Mucosa of descending colon (tissue), 3 donors: ENCODE data around the gene MSH6. TPM values are rescaled to one million over a fixed set of nuclear protein-coding genes. Genes with fewer than 3 reads are reported as not detected.

Source experiments
- ATAC-seq: fragments of 200-7000 bp; cut with Tn5 transposase; one replicate; pipeline ENCODE4 v1.9.1; 2020; ENCODE audit warnings: mild to moderate bottlenecking, moderate library complexity
- DNase-seq, 3 donors: peaks; one replicate each; pipeline ENCODE4 v3.0.0-alpha.2; 2020
- H3K36me3 ChIP-seq: fragments of 200-600 bp; one replicate; pipeline ENCODE4 v1.8.0; 2021; ENCODE audit warnings: low read depth, mild to moderate bottlenecking
- H3K4me1 ChIP-seq: fragments of 200-600 bp; one replicate; pipeline ENCODE4 v1.8.0; 2021; ENCODE audit warnings: low read depth, mild to moderate bottlenecking
- H3K4me3 ChIP-seq: fragments of 200-600 bp; one replicate; pipeline ENCODE4 v1.8.0; 2021; ENCODE audit warnings: mild to moderate bottlenecking
- H3K9me3 ChIP-seq: fragments of 200-600 bp; one replicate; pipeline ENCODE4 v1.8.0; 2021; ENCODE audit warnings: mild to moderate bottlenecking
- CTCF ChIP-seq: fragments of 200-600 bp; IDR thresholded peaks from one replicate; pipeline ENCODE4 v1.8.0; 2022; ENCODE audit warnings: antibody characterized with exemption, mild to moderate bottlenecking
- intact Hi-C, 2 donors: fragments of 100-400 bp; cut with DNase I in 1 of 2; cut with micrococcal nuclease in 1 of 2; formaldehyde crosslinking; loops; one replicate each; pipeline versions ENCODE4 v1.11.0 to v1.11.1; 2022; cut with DNase I, micrococcal nuclease
- total RNA-seq, 3 donors: library from RNA; stranded (reverse); fragmentation: NEBNext Ultra II Directional in 2 of 3; extraction: Animal tissue kit (Norgen Biotek cat#: 25700) in 2 of 3; gene quantifications; one replicate each; pipeline versions ENCODE4 v1.2.1 to v1.2.4, GENCODE V29; 2021 to 2023
- donor health status: DM: no; HTN: no; CAD: no; lungs with moderate emphysema.
- donor health status: DM: no; HTN: no; CAD: no.
- donor health status: DM: no; HTN: yes; CAD: no.

The MSH6 gene
- total RNA-seq, 3 donors from 2014 or later = 12.0 to 42.1 (median 21.8) TPM

GRCh38 chr2:47777277-47777937 is 5.5 kb upstream of the MSH6 start:
- Histone ChIP-seq H3K36me3 (no peaks in the 10 kb centered on the region), H3K9me3 (no peaks in the 10 kb centered on the region), H3K4me3 (no peak overlapping the region), H3K4me1 (peaks cover 6% of the 10 kb centered on the region)
- no peak for TF ChIP-seq CTCF
- DNase-seq (no peak), ATAC-seq (no peak)
- intact Hi-C loops = no loop called here

- no peak for DNase-seq
- no peaks in the 10 kb centered on the region for H3K9me3 ChIP-seq
- no peak overlapping the region for H3K4me3 ChIP-seq
- intact Hi-C loops = no loop called here
- peaks cover 6% of the 10 kb centered on the region for H3K4me1 ChIP-seq
- no peaks in the 10 kb centered on the region for H3K36me3 ChIP-seq
- TF ChIP-seq CTCF = no peak
- ATAC-seq = no peak
Measured at GRCh38 chr2:47778698-47779425, 4.1 kb upstream of the MSH6 start.

- Histone ChIP-seq H3K36me3 (no peaks in the 10 kb centered on the region), H3K4me1 (peaks cover 9% of the 10 kb centered on the region), H3K4me3 (no peak overlapping the region), H3K9me3 (no peaks in the 10 kb centered on the region)
- no peak for ATAC-seq
- intact Hi-C loops = no loop called here
- TF ChIP-seq CTCF = no peak
- no peak for DNase-seq
Measured at GRCh38 chr2:47779426-47779790, 3.5 kb upstream of the MSH6 start.

- no peak for DNase-seq
- Histone ChIP-seq H3K9me3 (no peaks in the 10 kb centered on the region), H3K36me3 (no peaks in the 10 kb centered on the region), H3K4me3 (peak overlapping the region; percentile 68), H3K4me1 (peaks cover 18% of the 10 kb centered on the region)
- intact Hi-C loops = no loop called here
- TF ChIP-seq CTCF = no peak
- peak; percentile 9 for ATAC-seq
Measured at GRCh38 chr2:47782381-47782670, 619 bp upstream of the MSH6 start.

- TF ChIP-seq CTCF = no peak
- intact Hi-C loops = no loop called here
- peak; percentile 73 to 81 (median 80) for DNase-seq
- Histone ChIP-seq H3K4me3 (peak overlapping the region; percentile 68), H3K36me3 (no peaks in the 10 kb centered on the region), H3K9me3 (no peaks in the 10 kb centered on the region), H3K4me1 (peaks cover 18% of the 10 kb centered on the region)
- ATAC-seq = peak; percentile 32
Measured at GRCh38 chr2:47783486-47784351, 774 bp downstream of the MSH6 start.
